ENCODE measurements around the gene TMEM171.

Gene TMEM171

GRCh38 chr5:73136055-73136562 lies 15.7 kb downstream of the TMEM171 start:
- H2AFZ ChIP-seq (ENCODE audit: low read depth): no peak overlapping the region
- TF ChIP-seq CTCF (conservative IDR thresholded peaks at IDR 0.05; ENCODE audit: low read depth, low read length): no peak
- no peaks in the 10 kb centered on the region for H3K36me3 ChIP-seq (ENCODE audit: insufficient read depth)

DNA sequence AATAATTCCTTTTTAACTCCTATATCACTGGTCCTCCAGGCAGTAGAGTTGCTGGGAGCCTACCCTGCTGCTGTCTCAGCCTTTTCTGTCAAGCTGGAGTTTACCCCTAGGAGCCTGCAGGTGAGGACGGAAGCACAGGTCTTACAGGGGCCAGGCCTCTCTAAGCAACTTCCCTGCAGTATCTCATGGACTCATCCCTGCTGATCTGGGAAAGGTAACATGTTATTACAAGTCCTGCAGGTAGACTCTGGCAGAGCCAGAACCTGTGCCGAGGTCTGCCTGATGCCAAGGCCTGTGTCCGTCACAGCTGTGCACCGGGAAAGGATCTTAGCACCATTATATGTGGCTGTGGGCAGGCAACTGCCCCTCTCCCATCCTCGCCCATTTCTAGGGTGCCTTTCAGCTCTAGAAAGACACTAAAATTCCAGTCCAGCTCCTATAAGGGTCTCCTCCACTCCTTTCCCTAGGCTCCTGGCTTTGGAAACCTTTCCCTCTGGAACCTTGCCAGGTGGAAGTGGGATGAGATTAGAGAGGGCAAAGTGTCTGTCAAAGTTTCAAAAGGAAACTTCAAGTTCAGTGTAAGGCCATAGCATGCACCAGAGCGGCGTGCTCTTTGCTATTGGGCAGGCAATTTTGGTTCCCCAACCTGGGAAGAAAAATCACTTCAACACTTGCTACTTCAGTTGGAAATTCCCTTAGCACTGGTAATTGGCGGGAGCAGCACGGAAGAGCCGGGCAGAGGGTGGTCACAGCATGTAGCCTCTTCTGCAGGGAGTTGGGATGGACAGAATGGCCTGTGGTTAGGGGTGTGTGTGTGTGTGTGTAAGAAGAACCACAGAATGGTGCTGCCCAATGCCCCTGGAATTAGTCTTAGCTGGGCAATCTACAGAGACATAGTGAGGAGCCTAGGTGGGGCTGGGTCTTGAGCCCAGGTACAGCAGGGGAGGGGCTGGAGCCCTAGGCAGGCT lies 17.5 kb downstream of the TMEM171 start:
- H3K4me2 ChIP-seq: no peak overlapping the region
- no peak overlapping the region for H3K27ac ChIP-seq
- no peaks in the 10 kb centered on the region for H3K27me3 ChIP-seq (ENCODE audit: insufficient read depth, low read depth)
- H3K79me2 ChIP-seq (ENCODE audit: insufficient read depth, low read depth): no peaks in the 10 kb centered on the region
- no peaks in the 10 kb centered on the region for H3K36me3 ChIP-seq (ENCODE audit: insufficient read depth)
- no peak overlapping the region for H2AFZ ChIP-seq (ENCODE audit: low read depth)
- no peak overlapping the region for H3K9ac ChIP-seq
- H3K4me1 ChIP-seq (ENCODE audit: low read depth, poor library complexity, severe bottlenecking): no peaks in the 10 kb centered on the region
- no peaks in the 10 kb centered on the region for H4K20me1 ChIP-seq (ENCODE audit: insufficient read depth)
- H3K4me3 ChIP-seq (IDR thresholded peaks at IDR 0.05; ENCODE audit: insufficient read depth, low read depth, low read length): no peak overlapping the region
- TF ChIP-seq CTCF (conservative IDR thresholded peaks at IDR 0.05; ENCODE audit: low read depth, low read length): no peak

More at GRCh38 chr5:73136055-73136562, 15.7 kb downstream of the TMEM171 start:
- Histone ChIP-seq H3K9ac (no peak overlapping the region), H3K4me3 (IDR thresholded peaks at IDR 0.05; ENCODE audit: insufficient read depth, low read depth, low read length) (no peak overlapping the region), H3K27ac (no peak overlapping the region), H4K20me1 (ENCODE audit: insufficient read depth) (no peaks in the 10 kb centered on the region), H3K4me1 (ENCODE audit: low read depth, poor library complexity, severe bottlenecking) (no peaks in the 10 kb centered on the region), H3K79me2 (ENCODE audit: insufficient read depth, low read depth) (no peaks in the 10 kb centered on the region), H3K4me2 (no peak overlapping the region), H3K27me3 (ENCODE audit: insufficient read depth, low read depth) (no peaks in the 10 kb centered on the region)

GRCh38 chr5:73139485-73139884 lies 19.1 kb downstream of the TMEM171 start:
- no peak overlapping the region for H3K4me3 ChIP-seq (IDR thresholded peaks at IDR 0.05; ENCODE audit: insufficient read depth, low read depth, low read length)
- no peaks in the 10 kb centered on the region for H3K27me3 ChIP-seq (ENCODE audit: insufficient read depth, low read depth)
- H3K36me3 ChIP-seq (ENCODE audit: insufficient read depth): no peaks in the 10 kb centered on the region
- no peak overlapping the region for H3K9ac ChIP-seq
- no peaks in the 10 kb centered on the region for H3K79me2 ChIP-seq (ENCODE audit: insufficient read depth, low read depth)
- TF ChIP-seq CTCF (conservative IDR thresholded peaks at IDR 0.05; ENCODE audit: low read depth, low read length): no peak
- H3K4me1 ChIP-seq (ENCODE audit: low read depth, poor library complexity, severe bottlenecking): no peaks in the 10 kb centered on the region
- no peak overlapping the region for H3K4me2 ChIP-seq
- H2AFZ ChIP-seq (ENCODE audit: low read depth): no peak overlapping the region
- no peak overlapping the region for H3K27ac ChIP-seq
- H4K20me1 ChIP-seq (ENCODE audit: insufficient read depth): no peaks in the 10 kb centered on the region

GRCh38 chr5:73140801-73141200 lies 20.4 kb downstream of the TMEM171 start:
- no peak overlapping the region for H3K27ac ChIP-seq
- no peak for TF ChIP-seq CTCF (conservative IDR thresholded peaks at IDR 0.05; ENCODE audit: low read depth, low read length)
- no peaks in the 10 kb centered on the region for H3K36me3 ChIP-seq (ENCODE audit: insufficient read depth)
- H3K27me3 ChIP-seq (ENCODE audit: insufficient read depth, low read depth): no peaks in the 10 kb centered on the region
- H3K4me2 ChIP-seq: no peak overlapping the region
- no peaks in the 10 kb centered on the region for H3K4me1 ChIP-seq (ENCODE audit: low read depth, poor library complexity, severe bottlenecking)
- no peak overlapping the region for H2AFZ ChIP-seq (ENCODE audit: low read depth)
- H4K20me1 ChIP-seq (ENCODE audit: insufficient read depth): no peaks in the 10 kb centered on the region
- H3K9ac ChIP-seq: no peak overlapping the region
- no peak overlapping the region for H3K4me3 ChIP-seq (IDR thresholded peaks at IDR 0.05; ENCODE audit: insufficient read depth, low read depth, low read length)
- no peaks in the 10 kb centered on the region for H3K79me2 ChIP-seq (ENCODE audit: insufficient read depth, low read depth)
